Fibroblast of lung (primary cell): ENCODE measurements around the gene SLC39A9.

Source experiments
- CTCF ChIP-seq, 2 donors: IDR thresholded peaks in 1 of 2; conservative IDR thresholded peaks in 1 of 2; 1 replicate in 1 of 2; 2 replicates in 1 of 2; pipeline ENCODE4 v1.5.1; 2011 to 2012; ENCODE audit warnings: low read length in 2 of 2, control low read depth in 1 of 2, inconsistent platforms in 1 of 2, low read depth in 1 of 2, mild to moderate bottlenecking in 1 of 2
- EZH2 ChIP-seq: IDR thresholded peaks from 2 replicates; pipeline ENCODE4 v1.5.1; 2012; ENCODE audit warnings: low read length, control low read depth, mild to moderate bottlenecking; ENCODE audit errors: missing control alignments

DNA sequence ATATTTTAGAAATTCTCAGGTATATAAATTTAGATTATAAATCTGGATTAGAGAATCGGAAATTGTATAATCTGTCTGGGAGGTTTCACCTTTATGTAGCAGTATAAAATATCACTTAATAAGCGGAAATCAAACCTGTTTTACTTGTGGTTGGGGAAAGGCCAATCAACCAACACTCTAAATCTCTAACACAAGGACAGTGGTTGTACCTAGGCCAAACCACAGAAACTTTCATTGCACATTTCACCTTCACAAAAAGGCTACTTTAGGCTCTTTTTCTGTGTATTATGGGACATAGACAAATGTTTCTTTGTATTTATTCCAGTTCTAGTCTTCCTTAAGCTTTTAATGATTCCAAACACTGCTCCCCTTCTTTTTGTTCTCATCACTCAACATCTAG is 20.2 kb upstream of the SLC39A9 start:
- TF ChIP-seq CTCF (conservative IDR thresholded peaks at IDR 0.05 in 1 of 2, IDR thresholded peaks at IDR 0.05 in 1 of 2; ENCODE audit: low read depth in 1 of 2, low read length in 2 of 2) (no peak), EZH2 (no peak)
